Measurements from ENCODE around the gene LBX2. TPM values are rescaled to one million over a fixed set of nuclear protein-coding genes. Genes with fewer than 3 reads are reported as not detected.

The LBX2 gene
- total and polyA plus RNA-seq, 2 of the 4 experiments (the other 2 are of a cell fraction), result 0.18 to 0.62 TPM

GRCh38 chr2:74499267-74499939 is at the start of gene LBX2 (continued):
- TF ChIP-seq USF2 (IDR thresholded peaks at IDR 0.05; ENCODE audit: low read depth, low read length) (no peak), POLR2A (IDR thresholded peaks at IDR 0.05; ENCODE audit: low read depth, low read length) (no peak)

GRCh38 chr2:74548285-74548899 is 49.0 kb upstream of the LBX2 start:
- ChIA-PET CTCF (interaction anchor here (1.5 kb wide), 1 partner anchor 65 kb away, joined by 3 read pairs; the partner anchor contains the start of genes CCDC142 and TTC31), POLR2A (ENCODE audit: unreplicated experiment) (no interaction called here)
- in situ Hi-C loops (cut with MboI; ENCODE audit: low sequenced_read_pairs) (no loop called here), intact Hi-C loops (cut with micrococcal nuclease) (no loop called here), dilution Hi-C loops (cut with HindIII; ENCODE audit: low sequenced_read_pairs, unreplicated experiment) (no loop called here)
- peak overlapping the region; percentile 9; the same call in 1 of the 2 replicates for H3K27ac ChIP-seq (ENCODE audit: insufficient read depth, low read length)
- peaks cover 14 to 44% of the 10 kb centered on the region in 2 experiments for H3K79me1 ChIP-seq (ENCODE audit: low read depth in 1 of 2, low read length in 2 of 2)
- H2BK15ac ChIP-seq (ENCODE audit: low read depth, low read length), result no peak overlapping the region
- H3K27me3 ChIP-seq (ENCODE audit: control insufficient read depth, insufficient read depth, low read length), result no peaks in the 10 kb centered on the region
- H3K4me1 ChIP-seq (ENCODE audit: control insufficient read depth, insufficient read depth, low read length), result peaks cover 20% of the 10 kb centered on the region
- peak overlapping the region; percentile 36; the same call in 1 of the 2 replicates for H4K5ac ChIP-seq (ENCODE audit: low read depth, low read length)
- peak overlapping the region; percentile 78 for H3K4me2 ChIP-seq (ENCODE audit: low read depth, low read length)
- H3K9me3 ChIP-seq (ENCODE audit: control insufficient read depth, insufficient read depth, low read length), result no peaks in the 10 kb centered on the region
- H3K56ac ChIP-seq (ENCODE audit: extremely low read depth, insufficient read depth, low read length), result no peak overlapping the region
- no peak overlapping the region for H2BK120ac ChIP-seq (ENCODE audit: low read depth, low read length)
- no peak for TF ChIP-seq BHLHE40 (IDR thresholded peaks at IDR 0.05; ENCODE audit: low read depth, low read length)
- no peak for TF ChIP-seq SMC3 (IDR thresholded peaks at IDR 0.05; ENCODE audit: low read depth, low read length)
- no peak for TF ChIP-seq MAZ (IDR thresholded peaks at IDR 0.05; ENCODE audit: borderline replicate concordance, low read depth, low read length)
- no peak for TF ChIP-seq CTCF (conservative IDR thresholded peaks at IDR 0.05; ENCODE audit: low read depth, low read length)
- no peak for TF ChIP-seq FOS (IDR thresholded peaks at IDR 0.05; ENCODE audit: low read depth, low read length)
- H2AK5ac ChIP-seq (ENCODE audit: low read depth, low read length), result peak overlapping the region; percentile 7; the same call in 1 of the 2 replicates
- H3K4ac ChIP-seq (ENCODE audit: low read depth, low read length), result peak overlapping the region; percentile 34
- WGBS, 2 experiments (ENCODE audit: extremely low coverage in 2 of 2, insufficient read length in 1 of 2), result 42% methylated on average over 3 of the region's 26 CpGs; no CpG with 5 or more reads in 1 of the 2 experiments
- peak overlapping the region; percentile 17; the same call in 1 of the 2 replicates for H3K18ac ChIP-seq (ENCODE audit: low read depth, low read length)
- H3K23ac ChIP-seq (ENCODE audit: low read depth, low read length), result peak overlapping the region; percentile 48; the same call in 1 of the 2 replicates
- no peak overlapping the region for H2AK9ac ChIP-seq (replicated peaks; ENCODE audit: low read depth, low read length, poor library complexity)
- no peak overlapping the region for H2BK5ac ChIP-seq (ENCODE audit: low read depth, low read length, poor library complexity, severe bottlenecking)
- no peak for ATAC-seq (ENCODE audit: low read depth)
- no TSS peak for BruUV-seq (replicated peaks)
- H3K4me3 ChIP-seq (ENCODE audit: insufficient read depth, low read depth, low read length), result peak overlapping the region; percentile 52
- peak overlapping the region; percentile 44; the same call in 1 of the 2 replicates for H3K9ac ChIP-seq (ENCODE audit: low read depth, low read length)
- DNase-seq, result no peak
- H2BK20ac ChIP-seq (ENCODE audit: low read depth, low read length), result no peak overlapping the region
- H4K20me1 ChIP-seq (ENCODE audit: insufficient read depth, low read length), result no peaks in the 10 kb centered on the region; the same call in 1 of the 2 replicates
- peak overlapping the region; percentile 37; the same call in 1 of the 2 replicates for H4K91ac ChIP-seq (ENCODE audit: insufficient read depth, low read depth, low read length)
- 0 out of 2 replicates have a peak overlapping the region, but pooled peaks have one; percentile 24 for H3K14ac ChIP-seq (replicated peaks; ENCODE audit: low read depth, low read length)
- H2AFZ ChIP-seq (replicated peaks; ENCODE audit: low read length, poor library complexity), result peak overlapping the region; percentile 94
- peaks cover 13% of the 10 kb centered on the region; the same call in 1 of the 2 replicates for H3K9me1 ChIP-seq (ENCODE audit: insufficient read depth, low read length)
- H4K8ac ChIP-seq (ENCODE audit: low read depth in 2 of 2, low read length in 2 of 2), result peak overlapping the region; percentile 53 to 54; a peak in 2 of 4 replicates
- peaks cover 13% of the 10 kb centered on the region for H3K36me3 ChIP-seq (ENCODE audit: control insufficient read depth, insufficient read depth, low read length)
